ENCODE measurements around the gene AIPL1. TPM values are rescaled to one million over a fixed set of nuclear protein-coding genes. Genes with fewer than 3 reads are reported as not detected.

Gene AIPL1
- total and polyA plus RNA-seq, 2 of the 13 experiments (the other 11 are each of a cell fraction or from before 2014, with no cell fraction given) = not detected

GRCh38 chr17:6454495-6455320 lies 19.8 kb upstream of the AIPL1 start:
- WGBS (ENCODE audit: low lambda C conversion rate) = 45% methylated on average over 5 of the region's 35 CpGs
- peaks cover 0 to 3% of the 10 kb centered on the region in 2 experiments; a peak in 3 of 5 replicates for H3K27me3 ChIP-seq (ENCODE audit: control insufficient read depth in 1 of 2, insufficient read depth in 2 of 2, low read length in 2 of 2)
- in situ Hi-C loops (cut with HindIII; ENCODE audit: extremely low pct_ligation_motif_present, low pct_unique_long_range_greater_than_20kb) = loop anchor here (5.0 kb wide), 1 partner anchor 53 kb away; no protein-coding TSS in a partner anchor
- H4K20me1 ChIP-seq (ENCODE audit: insufficient read depth, low read length) = no peaks in the 10 kb centered on the region
- no peak overlapping the region for H2AFZ ChIP-seq (ENCODE audit: low read length)
- ChIA-PET CTCF (ENCODE audit: low intra/inter-chr PET ratio, low total read pairs) (no interaction called here), POLR2A (no interaction called here)
- ATAC-seq = no peak
- no peaks in the 10 kb centered on the region for H3K9me3 ChIP-seq (ENCODE audit: low read length)
- intact Hi-C loops (cut with micrococcal nuclease; ENCODE audit: unreplicated experiment) = no loop called here
- BruUV-seq (replicated peaks) = no TSS peak
- no peak overlapping the region for H3K9ac ChIP-seq (ENCODE audit: insufficient read depth, low read depth, low read length)
- peaks cover 35% of the 10 kb centered on the region for H3K4me1 ChIP-seq (ENCODE audit: insufficient read depth, low read length)
- H3K36me3 ChIP-seq (replicated peaks in 1 of 2; ENCODE audit: control insufficient read depth in 1 of 2, insufficient read depth in 2 of 2, low read length in 2 of 2) = peaks cover 0 to 2% of the 10 kb centered on the region in 2 experiments; a peak in 1 of 5 replicates
- no peak for DNase-seq (ENCODE audit: low spot score)
- H3K4me2 ChIP-seq (ENCODE audit: low read depth, low read length) = no peak overlapping the region
- H3K27ac ChIP-seq (ENCODE audit: extremely low read length, insufficient read depth, low read length) = no peak overlapping the region
- TF ChIP-seq RFX5 (IDR thresholded peaks at IDR 0.05; ENCODE audit: low read depth, low read length) (no peak), NFE2 (CRISPR knock-in tag; IDR thresholded peaks at IDR 0.05) (no peak), MXD1 (CRISPR knock-in tag; IDR thresholded peaks at IDR 0.05) (no peak), SRSF1 (optimal IDR thresholded peaks at IDR 0.05; ENCODE audit: low read depth, low read length) (no peak), NR2C2 (CRISPR knock-in tag; IDR thresholded peaks at IDR 0.05; ENCODE audit: borderline replicate concordance) (no peak), ZNF768 (CRISPR knock-in tag; IDR thresholded peaks at IDR 0.05) (peak; percentile 92), HOXA5 (CRISPR knock-in tag; IDR thresholded peaks at IDR 0.05) (no peak), ZNF644 (CRISPR knock-in tag; IDR thresholded peaks at IDR 0.05; ENCODE audit: low read depth) (no peak), KLF13 (CRISPR knock-in tag; IDR thresholded peaks at IDR 0.05) (no peak), RARG (CRISPR knock-in tag; IDR thresholded peaks at IDR 0.05; ENCODE audit: low read depth) (no peak), NR0B2 (CRISPR knock-in tag; IDR thresholded peaks at IDR 0.05) (no peak), ZNF777 (CRISPR knock-in tag; IDR thresholded peaks at IDR 0.05) (no peak), AGO2 (optimal IDR thresholded peaks at IDR 0.05; ENCODE audit: low read depth, low read length) (peak; percentile 41), ZBTB49 (CRISPR knock-in tag; IDR thresholded peaks at IDR 0.05; ENCODE audit: borderline replicate concordance) (no peak)
- no peak for FAIRE-seq
- H3K4me3 ChIP-seq (replicated peaks in 1 of 3; ENCODE audit: insufficient read depth in 1 of 3, low read depth in 2 of 3, low read length in 3 of 3) = no peak overlapping the region
- no peaks in the 10 kb centered on the region for H3K79me2 ChIP-seq (ENCODE audit: insufficient read depth, low read length)
